ENCODE data around the gene GHRHR.

The GHRHR gene

DNA sequence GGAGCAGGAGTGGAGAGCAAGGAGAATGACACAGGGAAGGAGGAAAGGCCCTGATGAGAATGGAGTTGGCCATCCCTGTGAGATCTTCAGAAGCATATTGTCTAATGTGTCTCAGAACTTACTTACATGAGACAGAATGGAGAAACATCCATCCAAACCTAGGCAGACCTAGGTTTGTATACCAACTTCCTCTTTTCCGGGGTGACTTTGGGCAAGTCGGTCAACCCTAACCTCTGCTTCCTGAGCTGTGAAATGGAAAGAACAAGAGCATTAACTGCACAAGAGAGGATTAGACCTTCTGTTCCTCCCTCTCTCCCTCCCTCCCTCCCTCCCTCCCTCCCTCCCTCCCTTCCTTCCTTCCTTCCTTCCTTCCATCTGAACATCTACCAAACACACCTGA is 4.5 kb downstream of the GHRHR start:
- TF ChIP-seq, protein P1, sequence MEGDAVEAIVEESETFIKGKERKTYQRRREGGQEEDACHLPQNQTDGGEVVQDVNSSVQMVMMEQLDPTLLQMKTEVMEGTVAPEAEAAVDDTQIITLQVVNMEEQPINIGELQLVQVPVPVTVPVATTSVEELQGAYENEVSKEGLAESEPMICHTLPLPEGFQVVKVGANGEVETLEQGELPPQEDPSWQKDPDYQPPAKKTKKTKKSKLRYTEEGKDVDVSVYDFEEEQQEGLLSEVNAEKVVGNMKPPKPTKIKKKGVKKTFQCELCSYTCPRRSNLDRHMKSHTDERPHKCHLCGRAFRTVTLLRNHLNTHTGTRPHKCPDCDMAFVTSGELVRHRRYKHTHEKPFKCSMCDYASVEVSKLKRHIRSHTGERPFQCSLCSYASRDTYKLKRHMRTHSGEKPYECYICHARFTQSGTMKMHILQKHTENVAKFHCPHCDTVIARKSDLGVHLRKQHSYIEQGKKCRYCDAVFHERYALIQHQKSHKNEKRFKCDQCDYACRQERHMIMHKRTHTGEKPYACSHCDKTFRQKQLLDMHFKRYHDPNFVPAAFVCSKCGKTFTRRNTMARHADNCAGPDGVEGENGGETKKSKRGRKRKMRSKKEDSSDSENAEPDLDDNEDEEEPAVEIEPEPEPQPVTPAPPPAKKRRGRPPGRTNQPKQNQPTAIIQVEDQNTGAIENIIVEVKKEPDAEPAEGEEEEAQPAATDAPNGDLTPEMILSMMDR (IDR thresholded peaks at IDR 0.05; ENCODE audit: extremely low read depth, missing control alignments), result no peak
- DNase-seq (ENCODE audit: low spot score), result no peak

- TF ChIP-seq, protein P1 (IDR thresholded peaks at IDR 0.05; ENCODE audit: extremely low read depth, missing control alignments), result no peak
- no peak for DNase-seq (ENCODE audit: low spot score)
These were observed 5.2 kb downstream of the GHRHR start for GRCh38 chr7:30968747-30969603.

- DNase-seq (ENCODE audit: low spot score), result no peak
- TF ChIP-seq, protein P1 (IDR thresholded peaks at IDR 0.05; ENCODE audit: extremely low read depth, missing control alignments), result no peak
These were observed 5.8 kb downstream of the GHRHR start for GRCh38 chr7:30969604-30969970.

DNA sequence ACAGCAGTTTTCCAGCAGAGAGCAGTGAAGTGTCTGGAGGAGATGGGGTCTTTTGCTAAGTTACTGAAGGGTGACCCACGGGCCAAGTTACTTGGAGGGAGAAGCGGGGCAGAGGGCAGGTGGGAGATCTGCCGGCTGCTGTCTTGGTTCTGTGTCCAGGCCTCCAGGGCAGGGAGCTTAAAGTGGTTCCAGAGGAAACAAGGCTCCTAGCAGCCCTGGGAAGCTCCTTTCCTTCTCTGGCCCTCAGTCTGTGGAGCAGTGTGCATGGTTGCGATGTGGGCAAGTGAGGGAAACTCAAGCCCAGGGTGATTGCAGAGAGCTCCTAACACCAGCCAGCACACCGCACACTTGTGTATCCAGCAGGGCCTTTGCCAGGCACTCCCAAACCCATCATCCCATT is 6.3 kb downstream of the GHRHR start:
- no peak for DNase-seq (ENCODE audit: low spot score)
- TF ChIP-seq, protein P1 (IDR thresholded peaks at IDR 0.05; ENCODE audit: extremely low read depth, missing control alignments), result no peak

DNA sequence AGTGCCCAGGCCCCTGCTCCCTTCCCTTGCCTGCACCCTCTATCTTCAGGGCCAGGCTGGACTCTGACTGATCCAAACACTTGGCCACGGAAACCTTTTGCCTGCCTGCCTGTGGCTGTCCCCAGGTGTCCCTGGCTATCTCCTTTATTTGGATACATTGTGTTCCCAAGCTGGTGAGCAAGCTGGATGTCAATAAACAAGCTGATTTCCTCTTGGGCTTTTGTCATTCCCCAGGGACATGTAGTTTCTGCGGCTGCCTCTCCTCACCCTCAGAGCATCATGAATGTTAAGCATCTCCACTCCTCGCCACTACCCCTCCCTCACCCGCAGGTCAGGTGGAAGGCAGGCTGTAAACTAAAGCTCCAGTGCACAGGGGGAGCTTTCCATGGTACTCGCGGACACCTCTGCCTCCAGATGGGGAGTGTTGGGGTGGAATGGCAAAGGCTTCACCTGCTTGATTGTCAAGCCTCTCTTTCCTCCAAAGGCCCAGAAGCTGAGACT is 6.9 kb downstream of the GHRHR start:
- TF ChIP-seq, protein P1 (IDR thresholded peaks at IDR 0.05; ENCODE audit: extremely low read depth, missing control alignments), result no peak
- DNase-seq (ENCODE audit: low spot score), result no peak

GRCh38 chr7:30971440-30971839 is 7.7 kb downstream of the GHRHR start:
- no peak for DNase-seq (ENCODE audit: low spot score)
- TF ChIP-seq, protein P1 (IDR thresholded peaks at IDR 0.05; ENCODE audit: extremely low read depth, missing control alignments), result no peak

- no peak for DNase-seq (ENCODE audit: low spot score)
These were observed 8.2 kb downstream of the GHRHR start for GRCh38 chr7:30971840-30972563.

More at GRCh38 chr7:30971840-30972563, 8.2 kb downstream of the GHRHR start:
- TF ChIP-seq, protein P1 (IDR thresholded peaks at IDR 0.05; ENCODE audit: extremely low read depth, missing control alignments), result no peak
